ENCODE results near the gene SPATA31D3. TPM values are rescaled to one million over a fixed set of nuclear protein-coding genes. Genes with fewer than 3 reads are reported as not detected.

The SPATA31D3 gene
- total and polyA plus RNA-seq, 2 of the 13 experiments (the other 11 are each of a cell fraction or from before 2014, with no cell fraction given) = not detected

- no peaks in the 10 kb centered on the region for H4K20me1 ChIP-seq (ENCODE audit: insufficient read depth, low read length)
- in situ Hi-C loops (cut with HindIII; ENCODE audit: extremely low pct_ligation_motif_present, low pct_unique_long_range_greater_than_20kb) (no loop called here), intact Hi-C loops (cut with micrococcal nuclease; ENCODE audit: unreplicated experiment) (no loop called here)
- no peak for ATAC-seq
- H3K27ac ChIP-seq (ENCODE audit: extremely low read length, insufficient read depth, low read length) = no peak overlapping the region
- no peaks in the 10 kb centered on the region for H3K27me3 ChIP-seq (ENCODE audit: control insufficient read depth in 1 of 2, insufficient read depth in 2 of 2, low read length in 2 of 2)
- no peaks in the 10 kb centered on the region for H3K36me3 ChIP-seq (replicated peaks in 1 of 2; ENCODE audit: control insufficient read depth in 1 of 2, insufficient read depth in 2 of 2, low read length in 2 of 2)
- DNase-seq (ENCODE audit: low spot score) = no peak
- no peak overlapping the region for H3K4me3 ChIP-seq (replicated peaks in 1 of 3; ENCODE audit: insufficient read depth in 1 of 3, low read depth in 2 of 3, low read length in 3 of 3)
- FAIRE-seq = no peak
- ChIA-PET CTCF (ENCODE audit: low intra/inter-chr PET ratio, low total read pairs) (no interaction called here), POLR2A (no interaction called here)
- no peak overlapping the region for H2AFZ ChIP-seq (ENCODE audit: low read length)
- H3K9ac ChIP-seq (ENCODE audit: insufficient read depth, low read depth, low read length) = no peak overlapping the region
- BruUV-seq (replicated peaks) = no TSS peak
- H3K4me1 ChIP-seq (ENCODE audit: insufficient read depth, low read length) = no peaks in the 10 kb centered on the region
- no peak overlapping the region for H3K4me2 ChIP-seq (ENCODE audit: low read depth, low read length)
- H3K79me2 ChIP-seq (ENCODE audit: insufficient read depth, low read length) = no peaks in the 10 kb centered on the region
- TF ChIP-seq PHB2 (IDR thresholded peaks at IDR 0.05; ENCODE audit: partially characterized antibody) = no peak
- TF ChIP-seq CHD2 (IDR thresholded peaks at IDR 0.05; ENCODE audit: low read depth, low read length) = no peak
- TF ChIP-seq KDM3A (CRISPR knock-in tag; IDR thresholded peaks at IDR 0.05; ENCODE audit: low read depth) = no peak
- no peak for TF ChIP-seq FOXA3 (CRISPR knock-in tag; IDR thresholded peaks at IDR 0.05)
- TF ChIP-seq IKZF4 (CRISPR knock-in tag; IDR thresholded peaks at IDR 0.05; ENCODE audit: borderline replicate concordance, low read depth, not compliant biosample characterization) = no peak
- TF ChIP-seq ZBTB3 (CRISPR knock-in tag; IDR thresholded peaks at IDR 0.05; ENCODE audit: borderline replicate concordance, low read depth) = no peak
- TF ChIP-seq RFX1 (IDR thresholded peaks at IDR 0.05) = no peak
- TF ChIP-seq REL (CRISPR knock-in tag; conservative IDR thresholded peaks at IDR 0.05) = no peak
- no peaks in the 10 kb centered on the region for H3K9me3 ChIP-seq (ENCODE audit: low read length)
Measured at GRCh38 chr9:81896070-81896469, 47.2 kb upstream of the SPATA31D3 start.

- Histone ChIP-seq H3K4me2 (ENCODE audit: low read depth, low read length) (no peak overlapping the region), H2AFZ (ENCODE audit: low read length) (no peak overlapping the region), H4K20me1 (ENCODE audit: insufficient read depth, low read length) (no peaks in the 10 kb centered on the region), H3K36me3 (replicated peaks in 1 of 2; ENCODE audit: control insufficient read depth in 1 of 2, insufficient read depth in 2 of 2, low read length in 2 of 2) (no peaks in the 10 kb centered on the region), H3K4me1 (ENCODE audit: insufficient read depth, low read length) (no peaks in the 10 kb centered on the region), H3K27ac (ENCODE audit: extremely low read length, insufficient read depth, low read length) (no peak overlapping the region), H3K9ac (ENCODE audit: insufficient read depth, low read depth, low read length) (no peak overlapping the region), H3K4me3 (replicated peaks in 1 of 3; ENCODE audit: insufficient read depth in 1 of 3, low read depth in 2 of 3, low read length in 3 of 3) (no peak overlapping the region), H3K79me2 (ENCODE audit: insufficient read depth, low read length) (no peaks in the 10 kb centered on the region), H3K27me3 (ENCODE audit: control insufficient read depth in 1 of 2, insufficient read depth in 2 of 2, low read length in 2 of 2) (no peaks in the 10 kb centered on the region), H3K9me3 (ENCODE audit: low read length) (no peaks in the 10 kb centered on the region)
- POLR2A ChIA-PET = no interaction called here
- WGBS (ENCODE audit: low lambda C conversion rate) = 70% methylated on average over 1 of the region's 1 CpG
- DNase-seq (ENCODE audit: low spot score) (no peak), FAIRE-seq (no peak), ATAC-seq (no peak)
- CTCF ChIA-PET (ENCODE audit: low intra/inter-chr PET ratio, low total read pairs) = no interaction called here
- no TSS peak for BruUV-seq (replicated peaks)
- intact Hi-C loops (cut with micrococcal nuclease; ENCODE audit: unreplicated experiment) (no loop called here), in situ Hi-C loops (cut with HindIII; ENCODE audit: extremely low pct_ligation_motif_present, low pct_unique_long_range_greater_than_20kb) (no loop called here)
- TF ChIP-seq JUN (CRISPR knock-in tag; IDR thresholded peaks at IDR 0.05) (no peak), ZNF646 (CRISPR knock-in tag; IDR thresholded peaks at IDR 0.05) (no peak), SMYD3 (CRISPR knock-in tag; IDR thresholded peaks at IDR 0.05) (no peak), THYN1 (CRISPR knock-in tag; IDR thresholded peaks at IDR 0.05; ENCODE audit: borderline replicate concordance, low read depth) (no peak), BRD4 (CRISPR knock-in tag; IDR thresholded peaks at IDR 0.05) (no peak)
Measured at GRCh38 chr9:81898851-81899250, 44.4 kb upstream of the SPATA31D3 start.
